HepG2 (cell line): ENCODE measurements around the gene FAM168A. TPM values are rescaled to one million over a fixed set of nuclear protein-coding genes. Genes with fewer than 3 reads are reported as not detected.

Experiments used
- CBX1 ChIP-seq: IDR thresholded peaks from one replicate; pipeline ENCODE4 v1.6.1; 2016; ENCODE audit warnings: antibody characterized with exemption, low read depth
- KAT2B ChIP-seq: fragments of 150-350 bp; IDR thresholded peaks from 2 replicates; pipeline ENCODE4 v1.6.1; 2014; ENCODE audit warnings: low read depth, low read length, borderline replicate concordance
- KDM4B ChIP-seq: sonication (generic); formaldehyde crosslinking; IDR thresholded peaks from 2 replicates; pipeline ENCODE4 v1.4.0; 2020; ENCODE audit warnings: missing genetic modification reagents
- KLF11 ChIP-seq: IDR thresholded peaks from 2 replicates; pipeline ENCODE4 v1.6.1; 2016; ENCODE audit warnings: missing compliant biosample characterization
- KLF16 ChIP-seq, 2 experiments: sonication (generic) in 1 of 2; formaldehyde crosslinking in 1 of 2; IDR thresholded peaks; 2 replicates each; pipeline versions ENCODE4 v1.6.1 to v1.8.0; 2016 to 2023; ENCODE audit warnings: missing genetic modification reagents in 2 of 2, missing compliant biosample characterization in 1 of 2
- MTF2 ChIP-seq: sonication (generic); formaldehyde crosslinking; IDR thresholded peaks from 2 replicates; pipeline ENCODE4 v1.5.0; 2020; ENCODE audit warnings: missing genetic modification reagents, borderline replicate concordance
- NFYC ChIP-seq: IDR thresholded peaks from 2 replicates; pipeline ENCODE4 v1.6.1; 2016; ENCODE audit warnings: missing genetic modification reagents, missing compliant biosample characterization
- SMAD1 ChIP-seq: sonication (generic); formaldehyde crosslinking; IDR thresholded peaks from 2 replicates; pipeline ENCODE4 v1.4.0; 2020; ENCODE audit warnings: missing genetic modification reagents, low read depth, mild to moderate bottlenecking, borderline replicate concordance
- SNAPC2 ChIP-seq: sonication (generic); formaldehyde crosslinking; IDR thresholded peaks from 2 replicates; pipeline ENCODE4 v1.8.1; 2022; ENCODE audit warnings: mild to moderate bottlenecking, missing genetic modification reagents
- SRSF9 ChIP-seq: fragments of 200-400 bp; formaldehyde crosslinking; IDR thresholded peaks from 2 replicates; pipeline ENCODE4 v1.6.1; 2018; ENCODE audit warnings: borderline replicate concordance, mild to moderate bottlenecking, low read depth, low read length; ENCODE audit not compliant: insufficient read depth, poor library complexity, severe bottlenecking
- SYNCRIP ChIP-seq: fragments of 200-400 bp; formaldehyde crosslinking; IDR thresholded peaks from 2 replicates; pipeline ENCODE4 v1.6.1; 2018; ENCODE audit warnings: mild to moderate bottlenecking, low read depth, low read length; ENCODE audit not compliant: insufficient read depth
- ZBTB7B ChIP-seq: sonication (generic); formaldehyde crosslinking; IDR thresholded peaks from 2 replicates; pipeline ENCODE4 v1.4.0; 2020; ENCODE audit warnings: missing genetic modification reagents
- ZKSCAN8 ChIP-seq: IDR thresholded peaks from 2 replicates; pipeline ENCODE4 v1.6.1; 2016; ENCODE audit warnings: borderline replicate concordance, missing genetic modification reagents, missing compliant biosample characterization
- ZNF333 ChIP-seq: sonication (generic); formaldehyde crosslinking; IDR thresholded peaks from 2 replicates; pipeline ENCODE4 v1.4.0; 2020; ENCODE audit warnings: mild to moderate bottlenecking, missing genetic modification reagents, borderline replicate concordance
- ZNF496 ChIP-seq: sonication (generic); formaldehyde crosslinking; IDR thresholded peaks from 2 replicates; pipeline ENCODE4 v1.8.1; 2023; ENCODE audit warnings: mild to moderate bottlenecking, moderate library complexity, missing genetic modification reagents; ENCODE audit not compliant: insufficient replicate concordance
- ZNF543 ChIP-seq: sonication (generic); formaldehyde crosslinking; IDR thresholded peaks from 2 replicates; pipeline ENCODE4 v1.4.0; 2020; ENCODE audit warnings: mild to moderate bottlenecking, missing genetic modification reagents
- ZNF780A ChIP-seq: sonication (generic); formaldehyde crosslinking; IDR thresholded peaks from 2 replicates; pipeline ENCODE4 v1.8.0; 2022; ENCODE audit warnings: mild to moderate bottlenecking, missing genetic modification reagents, moderate library complexity
- ZNF781 ChIP-seq: sonication (generic); formaldehyde crosslinking; IDR thresholded peaks from 2 replicates; pipeline ENCODE4 v1.5.1; 2020; ENCODE audit warnings: borderline replicate concordance, mild to moderate bottlenecking, missing genetic modification reagents; ENCODE audit errors: not compliant biosample characterization
- polyA plus RNA-seq, 8 experiments: library from polyadenylated mRNA; depleted of rRNA in 3 of 8; stranded (reverse) in 7 of 8; unstranded in 1 of 8; fragments of >200 nt; fragmentation: Illumina TruSeq in 4 of 8; extraction: Trizol in 4 of 8; gene quantifications; 2 replicates each; pipeline versions ENCODE4 v1.2.1 to v1.2.3, GENCODE V29; 2011 to 2016; ENCODE audit warnings: low read depth in 4 of 8, missing spikeins in 1 of 8, mixed read lengths in 1 of 8; ENCODE audit not compliant: insufficient read depth in 1 of 8
- total RNA-seq, 5 experiments: library from RNA; depleted of rRNA; stranded (reverse); fragments of >200 nt; fragmentation: Illumina TruSeq; extraction: Trizol; gene quantifications; 2 replicates each; pipeline ENCODE4 v1.2.3, GENCODE V29; 2016; ENCODE audit warnings: low read depth in 1 of 5
- TF ChIP-seq, protein P1 (sequence below): sonication (generic); formaldehyde crosslinking; IDR thresholded peaks from 2 replicates; pipeline ENCODE4 v1.8.0; 2022; ENCODE audit warnings: mild to moderate bottlenecking, missing genetic modification reagents, moderate library complexity
- TF ChIP-seq, protein P2 (sequence below): sonication (generic); formaldehyde crosslinking; IDR thresholded peaks from 2 replicates; pipeline ENCODE4 v1.5.0; 2020; ENCODE audit warnings: mild to moderate bottlenecking, missing genetic modification reagents, borderline replicate concordance
- TF ChIP-seq, protein P3 (sequence below): sonication (generic); formaldehyde crosslinking; IDR thresholded peaks from 2 replicates; pipeline ENCODE4 v1.5.0; 2020; ENCODE audit warnings: mild to moderate bottlenecking, missing genetic modification reagents
- TF ChIP-seq, protein P4 (sequence below): sonication (generic); formaldehyde crosslinking; conservative IDR thresholded peaks from 2 replicates; pipeline ENCODE4 v1.4.0; 2020; ENCODE audit warnings: missing genetic modification reagents

The FAM168A gene
- total and polyA plus RNA-seq, 2 of the 13 experiments (the other 11 are each of a cell fraction or from before 2014, with no cell fraction given): 13.9 to 15.8 TPM

DNA sequence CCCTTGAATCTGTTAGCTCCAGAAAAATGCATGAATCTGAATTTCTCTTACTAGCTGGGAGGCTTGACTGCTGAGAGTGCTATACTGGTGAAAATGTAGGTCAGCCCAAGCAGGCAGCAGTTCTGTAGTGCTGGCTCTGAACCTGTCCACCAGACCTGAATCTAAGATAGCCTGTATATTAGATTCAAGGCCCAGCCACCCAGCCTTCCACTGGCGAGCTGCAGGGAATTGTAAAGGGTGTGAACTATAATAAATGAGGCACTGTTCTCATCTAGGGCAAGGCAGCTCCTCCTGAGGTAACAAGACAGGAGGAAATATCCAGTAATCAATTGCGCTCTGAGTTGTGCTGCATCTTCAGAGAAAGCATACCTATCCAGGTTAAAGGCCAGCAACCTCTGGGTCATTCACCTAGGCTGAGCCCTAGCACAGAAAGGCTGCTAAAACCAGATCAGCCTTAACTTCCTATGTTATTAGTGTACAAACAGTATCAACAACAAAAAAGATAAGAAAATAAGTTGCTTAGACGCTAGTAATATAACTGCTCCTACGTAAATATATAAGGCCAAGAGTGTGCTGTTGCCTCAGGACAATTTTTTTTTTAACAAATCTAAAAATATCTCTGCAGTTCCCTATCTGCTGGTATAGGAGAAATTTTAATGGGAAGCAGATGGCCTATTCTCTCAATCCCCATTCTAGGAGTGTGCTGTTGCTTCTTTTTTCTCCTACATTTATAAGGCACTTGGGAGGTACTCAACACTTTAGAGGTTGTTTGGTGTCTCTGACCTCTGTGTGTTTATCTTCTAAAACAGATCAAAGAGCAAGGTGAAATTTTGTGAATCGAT lies 158.7 kb downstream of the FAM168A start (continued):
- TF ChIP-seq SRSF9 (no peak), SMAD1 (CRISPR knock-in tag) (no peak), ZNF543 (CRISPR knock-in tag) (no peak), MTF2 (CRISPR knock-in tag) (no peak), ZNF333 (CRISPR knock-in tag) (no peak), SNAPC2 (CRISPR knock-in tag) (no peak), ZKSCAN8 (CRISPR knock-in tag) (no peak), KDM4B (CRISPR knock-in tag) (no peak), SYNCRIP (no peak), ZNF780A (no peak), CBX1 (no peak), KLF16 (CRISPR knock-in tag; IDR thresholded peaks at IDR 0.05) (no peak), KAT2B (no peak), ZNF781 (no peak), KLF11 (CRISPR knock-in tag) (no peak), NFYC (no peak), ZBTB7B (CRISPR knock-in tag) (no peak), ZNF496 (CRISPR knock-in tag) (no peak)
- TF ChIP-seq, protein P1, sequence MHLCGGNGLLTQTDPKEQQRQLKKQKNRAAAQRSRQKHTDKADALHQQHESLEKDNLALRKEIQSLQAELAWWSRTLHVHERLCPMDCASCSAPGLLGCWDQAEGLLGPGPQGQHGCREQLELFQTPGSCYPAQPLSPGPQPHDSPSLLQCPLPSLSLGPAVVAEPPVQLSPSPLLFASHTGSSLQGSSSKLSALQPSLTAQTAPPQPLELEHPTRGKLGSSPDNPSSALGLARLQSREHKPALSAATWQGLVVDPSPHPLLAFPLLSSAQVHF (CRISPR knock-in tag): no peak
- TF ChIP-seq, protein P2, sequence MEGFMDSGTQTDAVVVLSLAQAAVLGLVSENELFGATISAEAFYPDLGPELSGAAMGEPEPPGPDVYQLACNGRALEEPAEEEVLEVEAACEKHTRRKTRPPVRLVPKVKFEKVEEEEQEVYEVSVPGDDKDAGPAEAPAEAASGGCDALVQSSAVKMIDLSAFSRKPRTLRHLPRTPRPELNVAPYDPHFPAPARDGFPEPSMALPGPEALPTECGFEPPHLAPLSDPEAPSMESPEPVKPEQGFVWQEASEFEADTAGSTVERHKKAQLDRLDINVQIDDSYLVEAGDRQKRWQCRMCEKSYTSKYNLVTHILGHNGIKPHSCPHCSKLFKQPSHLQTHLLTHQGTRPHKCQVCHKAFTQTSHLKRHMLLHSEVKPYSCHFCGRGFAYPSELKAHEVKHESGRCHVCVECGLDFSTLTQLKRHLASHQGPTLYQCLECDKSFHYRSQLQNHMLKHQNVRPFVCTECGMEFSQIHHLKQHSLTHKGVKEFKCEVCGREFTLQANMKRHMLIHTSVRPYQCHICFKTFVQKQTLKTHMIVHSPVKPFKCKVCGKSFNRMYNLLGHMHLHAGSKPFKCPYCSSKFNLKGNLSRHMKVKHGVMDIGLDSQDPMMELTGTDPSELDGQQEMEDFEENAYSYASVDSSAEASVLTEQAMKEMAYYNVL (CRISPR knock-in tag): no peak
- TF ChIP-seq, protein P3, sequence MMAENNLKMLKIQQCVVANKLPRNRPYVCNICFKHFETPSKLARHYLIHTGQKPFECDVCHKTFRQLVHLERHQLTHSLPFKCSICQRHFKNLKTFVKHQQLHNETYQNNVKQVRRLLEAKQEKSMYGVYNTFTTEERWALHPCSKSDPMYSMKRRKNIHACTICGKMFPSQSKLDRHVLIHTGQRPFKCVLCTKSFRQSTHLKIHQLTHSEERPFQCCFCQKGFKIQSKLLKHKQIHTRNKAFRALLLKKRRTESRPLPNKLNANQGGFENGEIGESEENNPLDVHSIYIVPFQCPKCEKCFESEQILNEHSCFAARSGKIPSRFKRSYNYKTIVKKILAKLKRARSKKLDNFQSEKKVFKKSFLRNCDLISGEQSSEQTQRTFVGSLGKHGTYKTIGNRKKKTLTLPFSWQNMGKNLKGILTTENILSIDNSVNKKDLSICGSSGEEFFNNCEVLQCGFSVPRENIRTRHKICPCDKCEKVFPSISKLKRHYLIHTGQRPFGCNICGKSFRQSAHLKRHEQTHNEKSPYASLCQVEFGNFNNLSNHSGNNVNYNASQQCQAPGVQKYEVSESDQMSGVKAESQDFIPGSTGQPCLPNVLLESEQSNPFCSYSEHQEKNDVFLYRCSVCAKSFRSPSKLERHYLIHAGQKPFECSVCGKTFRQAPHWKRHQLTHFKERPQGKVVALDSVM (CRISPR knock-in tag): no peak
- TF ChIP-seq, protein P4, sequence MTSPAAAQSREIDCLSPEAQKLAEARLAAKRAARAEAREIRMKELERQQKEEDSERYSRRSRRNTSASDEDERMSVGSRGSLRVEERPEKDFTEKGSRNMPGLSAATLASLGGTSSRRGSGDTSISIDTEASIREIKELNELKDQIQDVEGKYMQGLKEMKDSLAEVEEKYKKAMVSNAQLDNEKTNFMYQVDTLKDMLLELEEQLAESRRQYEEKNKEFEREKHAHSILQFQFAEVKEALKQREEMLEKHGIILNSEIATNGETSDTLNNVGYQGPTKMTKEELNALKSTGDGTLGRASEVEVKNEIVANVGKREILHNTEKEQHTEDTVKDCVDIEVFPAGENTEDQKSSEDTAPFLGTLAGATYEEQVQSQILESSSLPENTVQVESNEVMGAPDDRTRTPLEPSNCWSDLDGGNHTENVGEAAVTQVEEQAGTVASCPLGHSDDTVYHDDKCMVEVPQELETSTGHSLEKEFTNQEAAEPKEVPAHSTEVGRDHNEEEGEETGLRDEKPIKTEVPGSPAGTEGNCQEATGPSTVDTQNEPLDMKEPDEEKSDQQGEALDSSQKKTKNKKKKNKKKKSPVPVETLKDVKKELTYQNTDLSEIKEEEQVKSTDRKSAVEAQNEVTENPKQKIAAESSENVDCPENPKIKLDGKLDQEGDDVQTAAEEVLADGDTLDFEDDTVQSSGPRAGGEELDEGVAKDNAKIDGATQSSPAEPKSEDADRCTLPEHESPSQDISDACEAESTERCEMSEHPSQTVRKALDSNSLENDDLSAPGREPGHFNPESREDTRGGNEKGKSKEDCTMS (CRISPR knock-in tag): no peak
